ENCODE measurements around the gene CLHC1. TPM values are rescaled to one million over a fixed set of nuclear protein-coding genes. Genes with fewer than 3 reads are reported as not detected.
"Not testable (repeated sequence)": the region's sequence is repeated elsewhere in the genome, so short reads cannot be mapped to it uniquely, and the experiment has no call there.

Gene CLHC1
- total RNA-seq, result 1 to 10 TPM; 2.9 to 10.0 (median 6.0) TPM
- 10 to 100 TPM in 1 of 2 donors, 1 to 10 TPM in 1; 8.1 to 20.0 TPM for polyA plus RNA-seq

DNA sequence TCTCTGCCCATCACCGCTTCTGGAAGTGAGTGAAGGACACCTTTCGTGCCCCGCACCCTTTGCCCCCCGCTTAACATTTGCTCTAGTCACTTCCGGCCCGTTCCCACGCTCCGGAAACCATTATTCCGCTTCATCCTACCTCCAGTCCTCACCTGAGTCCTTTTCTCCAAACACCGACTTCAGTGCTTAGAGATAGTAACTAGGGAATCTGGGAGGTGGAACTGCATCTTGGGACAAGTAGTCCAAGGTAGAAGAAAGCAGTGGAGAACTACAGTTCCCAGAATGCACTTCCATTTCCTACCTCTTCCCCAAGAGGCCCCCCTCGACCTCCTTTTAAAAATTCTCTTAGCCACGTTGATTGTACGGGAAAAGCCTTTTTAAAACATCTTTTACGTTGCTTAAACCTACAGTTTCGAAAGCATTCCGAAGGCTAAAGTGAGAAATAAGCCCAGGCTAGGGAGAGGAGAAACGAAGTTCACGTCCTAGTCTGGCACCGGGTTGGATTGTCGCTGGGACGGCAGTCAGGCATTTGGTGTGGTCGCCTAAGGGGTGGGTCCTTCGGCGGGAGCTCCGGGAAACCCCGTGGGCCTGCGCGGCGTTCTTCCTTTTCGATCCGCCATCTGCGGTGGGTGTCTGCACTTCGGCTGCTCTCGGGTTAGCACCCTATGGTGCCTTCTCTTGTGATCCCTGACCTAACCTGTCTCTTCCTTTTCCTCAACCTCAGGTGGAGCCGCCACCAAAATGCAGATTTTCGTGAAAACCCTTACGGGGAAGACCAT is at the start of gene CLHC1, which contains the start of gene RPS27A:
TSS of gene CLHC1 (minus strand) at position 210 of the 779 bp plus-strand sequence. CDS start 9,882 bp downstream, outside the sequence.
TSS of gene RPS27A (plus strand) at position 605 of the 779 bp plus-strand sequence. CDS start at position 742, 137 bp downstream.
- intact Hi-C loops (cut with DNase I), result no loop called here
- WGBS, 2 donors, result 0% methylated on average over 37 of the region's 37 CpGs
- H3K4me3 ChIP-seq, result peak within 1 kb of the TSS; percentile 77 to 98 (median 84)
- TF ChIP-seq CTCF (IDR thresholded peaks at IDR 0.05), result no peak
- H3K27me3 ChIP-seq, result no peaks in the 10 kb centered on the region
- peak; percentile 86 to 92 (median 90) for DNase-seq
- ATAC-seq, result peak; percentile 94 to 97 (median 96)
- H3K27ac ChIP-seq, result peak within 1 kb of the TSS; percentile 79 to 97 (median 93)
- no peaks in the 10 kb centered on the region for H3K9me3 ChIP-seq
- no peak for FAIRE-seq
- H3K36me3 ChIP-seq, result peaks cover 0 to 25% (median 0%) of the 10 kb centered on the region in 3 donors
- H3K4me1 ChIP-seq, result peaks cover 0 to 21% (median 16%) of the 10 kb centered on the region in 3 donors

- peak overlapping the region; percentile 92 to 99 (median 95) for H3K27ac ChIP-seq
- DNase-seq; H3K36me3 ChIP-seq; FAIRE-seq; intact Hi-C loops (cut with DNase I); H3K9me3 ChIP-seq; H3K27me3 ChIP-seq: not testable (repeated sequence)
- peak; percentile 20 to 50 (median 42) for ATAC-seq
- 59 to 74% methylated on average over 5 of the region's 5 CpGs for whole genome bisulfite sequencing, 2 donors
- peaks cover 0 to 13% (median 4%) of the 10 kb centered on the region in 3 donors for H3K4me1 ChIP-seq
- peak overlapping the region in 1 of 4 donors; percentile 81 for H3K4me3 ChIP-seq
These were observed 48.9 kb upstream of the CLHC1 start for GRCh38 chr2:55280851-55281546.

GRCh38 chr2:55279859-55280424 is 47.8 kb upstream of the CLHC1 start:
- not testable (repeated sequence) for ATAC-seq, H3K4me3 ChIP-seq, H3K36me3 ChIP-seq, H3K9me3 ChIP-seq, H3K4me1 ChIP-seq, FAIRE-seq, H3K27me3 ChIP-seq, DNase-seq, H3K27ac ChIP-seq
- intact Hi-C loops (cut with DNase I), result loop anchor here in 1 of 3 donors (10.0 kb wide), 1 partner anchor 155 kb away; no protein-coding TSS in a partner anchor
- 67 to 70% methylated on average over 7 of the region's 7 CpGs for WGBS, 2 donors

DNA sequence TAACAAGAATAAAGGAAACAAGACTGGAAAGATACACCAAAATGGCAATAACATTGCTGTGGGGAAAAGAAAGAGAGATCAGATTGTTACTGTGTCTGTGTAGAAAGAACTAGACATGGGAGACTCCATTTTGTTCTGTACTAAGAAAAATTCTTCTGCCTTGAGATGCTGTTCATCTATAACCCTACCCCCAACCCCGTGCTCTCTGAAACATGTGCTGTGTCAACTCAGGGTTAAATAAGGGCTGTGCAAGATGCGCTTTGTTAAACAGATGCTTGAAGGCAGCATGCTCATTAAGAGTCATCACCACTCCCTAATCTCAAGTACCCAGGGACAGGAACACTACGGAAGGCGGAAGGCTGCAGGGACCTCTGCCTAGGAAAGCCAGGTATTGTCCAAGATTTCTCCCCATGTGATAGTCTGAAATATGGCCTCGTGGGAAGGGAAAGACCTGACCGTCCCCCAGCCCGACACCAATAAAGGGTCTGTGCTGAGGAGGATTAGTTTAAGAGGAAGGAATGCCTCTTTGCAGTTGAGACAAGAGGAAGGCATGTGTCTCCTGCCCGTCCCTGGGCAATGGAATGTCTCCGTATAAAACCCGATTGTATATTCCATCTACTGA is 47.2 kb upstream of the CLHC1 start:
- H3K27me3 ChIP-seq, H3K36me3 ChIP-seq, H3K4me3 ChIP-seq, H3K9me3 ChIP-seq, H3K4me1 ChIP-seq, ATAC-seq, H3K27ac ChIP-seq, DNase-seq, FAIRE-seq: not testable (repeated sequence)
- 70 to 76% methylated on average over 10 of the region's 10 CpGs for WGBS, 2 donors
- intact Hi-C loops (cut with DNase I), result loop anchor here in 1 of 3 donors (10.0 kb wide), 1 partner anchor 155 kb away; no protein-coding TSS in a partner anchor

- no peak for ATAC-seq
- H3K4me3 ChIP-seq, result no peak overlapping the region
- intact Hi-C loops (cut with DNase I), result loop anchor here in 1 of 3 donors (10.0 kb wide), 1 partner anchor 157 kb away; no protein-coding TSS in a partner anchor
- no peak for DNase-seq
- peaks cover 0 to 4% (median 0%) of the 10 kb centered on the region in 3 donors for H3K4me1 ChIP-seq
- H3K36me3 ChIP-seq, result no peaks in the 10 kb centered on the region
- H3K9me3 ChIP-seq, result no peaks in the 10 kb centered on the region
- no peak for TF ChIP-seq CTCF (IDR thresholded peaks at IDR 0.05)
- H3K27me3 ChIP-seq, result no peaks in the 10 kb centered on the region
- 89 to 96% methylated on average over 3 of the region's 3 CpGs for WGBS, 2 donors
- no peak overlapping the region for H3K27ac ChIP-seq
- no peak for FAIRE-seq
These were observed 45.2 kb upstream of the CLHC1 start for GRCh38 chr2:55277310-55277709.

DNA sequence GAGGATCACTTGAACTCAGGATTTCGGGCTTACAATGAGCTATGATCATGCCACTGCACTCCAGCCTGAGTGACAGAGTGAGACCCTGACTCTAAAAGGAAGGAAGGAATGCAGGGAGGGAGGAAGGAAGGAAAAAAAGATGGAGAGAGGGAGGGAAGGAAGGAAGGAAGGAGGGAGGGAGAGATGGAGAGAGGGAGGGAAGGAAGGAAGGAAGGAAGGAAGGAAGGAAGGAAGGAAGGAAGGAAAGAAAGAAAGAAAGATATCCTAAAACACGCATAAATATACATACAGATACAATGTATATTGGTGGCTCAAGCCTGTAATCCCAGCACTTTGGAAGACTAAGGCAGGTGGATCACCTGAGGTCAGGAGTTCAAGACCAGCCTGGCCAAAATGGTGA is 42.3 kb upstream of the CLHC1 start:
- 83 to 90% methylated on average over 2 of the region's 2 CpGs for WGBS, 2 donors
- FAIRE-seq, result not testable (repeated sequence)

More for the DNA sequence above, 42.3 kb upstream of the CLHC1 start:
- H3K27me3 ChIP-seq, H3K4me1 ChIP-seq, ATAC-seq, H3K9me3 ChIP-seq, H3K36me3 ChIP-seq, H3K27ac ChIP-seq, DNase-seq, H3K4me3 ChIP-seq: not testable (repeated sequence)
- intact Hi-C loops (cut with DNase I), result loop anchor here in 1 of 3 donors (10.0 kb wide), 1 partner anchor 160 kb away; no protein-coding TSS in a partner anchor
